HG03571 (cell line): ENCODE results near the gene ADAP2.
"Not testable (repeated sequence)": the region's sequence is repeated elsewhere in the genome, so short reads cannot be mapped to it uniquely, and the experiment has no call there.

Experiments used
- ATAC-seq: cut with Tn5 transposase; IDR thresholded peaks from one replicate; pipeline ENCODE4 v1.9.1; 2021; ENCODE audit not compliant: unreplicated experiment

Gene ADAP2, protein sequence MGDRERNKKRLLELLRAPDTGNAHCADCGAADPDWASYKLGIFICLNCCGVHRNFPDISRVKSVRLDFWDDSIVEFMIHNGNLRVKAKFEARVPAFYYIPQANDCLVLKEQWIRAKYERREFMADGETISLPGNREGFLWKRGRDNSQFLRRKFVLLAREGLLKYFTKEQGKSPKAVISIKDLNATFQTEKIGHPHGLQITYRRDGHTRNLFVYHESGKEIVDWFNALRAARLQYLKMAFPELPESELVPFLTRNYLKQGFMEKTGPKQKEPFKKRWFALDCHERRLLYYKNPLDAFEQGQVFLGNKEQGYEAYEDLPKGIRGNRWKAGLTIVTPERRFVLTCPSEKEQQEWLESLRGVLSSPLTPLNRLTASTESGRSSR

DNA sequence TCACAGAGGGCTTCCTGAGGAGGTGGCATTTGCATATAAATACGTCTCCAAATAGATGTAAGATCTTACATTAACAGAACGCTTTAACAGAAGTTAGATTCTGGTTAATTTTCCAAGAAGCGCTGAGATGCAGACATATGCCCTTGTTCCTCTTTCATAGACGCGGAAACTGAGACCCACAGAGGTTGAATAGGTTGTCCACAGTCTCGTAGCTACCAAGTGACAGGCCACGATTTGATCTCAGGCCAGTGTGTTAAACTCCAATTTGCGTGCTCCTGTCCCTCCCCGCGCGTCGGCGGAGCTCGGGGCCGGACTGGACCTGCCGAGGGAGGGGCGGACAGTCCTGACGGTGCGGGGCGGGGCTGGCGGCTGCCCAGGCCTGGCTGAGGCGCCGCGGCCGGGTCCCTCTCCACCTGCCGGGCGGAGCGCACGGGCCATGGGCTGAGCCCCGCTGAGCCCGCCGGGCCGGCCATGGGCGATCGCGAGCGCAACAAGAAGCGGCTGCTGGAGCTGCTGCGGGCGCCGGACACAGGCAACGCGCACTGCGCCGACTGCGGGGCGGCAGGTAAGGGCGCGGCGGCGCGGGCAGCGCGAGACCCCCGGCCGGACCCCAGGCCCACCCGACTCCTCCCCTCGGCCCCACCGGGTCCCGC is at the start of gene ADAP2:
Gene ADAP2, plus strand, starts transcription at position 402 of the 653 bp plus-strand sequence. Its CDS starts 70 bp downstream, at position 472.
- no peak for ATAC-seq

DNA sequence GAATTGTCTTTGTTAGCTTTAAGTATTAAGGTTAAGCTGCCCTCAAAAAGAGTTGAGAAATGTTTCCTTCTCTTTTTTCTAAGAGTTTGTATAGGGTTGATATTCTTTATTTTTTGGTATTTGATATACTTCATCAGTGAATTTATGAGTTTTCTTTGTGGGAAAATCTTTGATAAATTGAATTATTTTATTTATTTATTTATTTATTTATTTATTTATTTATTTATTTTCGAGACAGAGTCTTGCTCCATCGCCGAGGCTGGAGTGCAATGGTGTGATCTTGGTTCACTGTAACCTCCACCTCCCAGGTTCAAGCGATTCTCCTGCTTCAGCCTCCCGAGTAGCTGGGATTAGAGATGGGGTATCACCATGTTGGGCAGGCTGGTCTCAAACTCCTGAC is 35.6 kb upstream of the ADAP2 start:
- no peak for ATAC-seq

- ATAC-seq = no peak
These were observed 27.5 kb upstream of the ADAP2 start for GRCh38 chr17:30894236-30894635.

DNA sequence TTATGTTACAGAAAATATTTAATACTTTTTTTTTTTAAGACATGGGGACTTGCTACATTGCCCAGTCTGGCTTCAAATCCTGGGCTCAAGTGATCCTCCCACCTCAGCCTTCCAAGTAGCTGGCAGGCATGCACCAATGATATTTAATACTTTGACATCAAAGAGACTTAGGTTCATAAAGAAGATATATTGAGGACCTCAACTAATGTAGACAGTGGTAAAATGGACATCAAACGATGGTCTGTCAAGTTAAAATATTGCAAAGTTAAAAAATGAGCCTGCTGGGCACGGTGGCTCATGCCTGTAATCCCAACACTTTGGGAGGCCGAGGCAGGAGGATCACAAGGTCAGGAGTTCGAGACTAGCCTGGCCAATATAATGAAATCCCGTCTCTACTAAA is 24.4 kb upstream of the ADAP2 start:
- ATAC-seq = no peak

GRCh38 chr17:30905742-30906100 is 16.0 kb upstream of the ADAP2 start:
- no peak for ATAC-seq

DNA sequence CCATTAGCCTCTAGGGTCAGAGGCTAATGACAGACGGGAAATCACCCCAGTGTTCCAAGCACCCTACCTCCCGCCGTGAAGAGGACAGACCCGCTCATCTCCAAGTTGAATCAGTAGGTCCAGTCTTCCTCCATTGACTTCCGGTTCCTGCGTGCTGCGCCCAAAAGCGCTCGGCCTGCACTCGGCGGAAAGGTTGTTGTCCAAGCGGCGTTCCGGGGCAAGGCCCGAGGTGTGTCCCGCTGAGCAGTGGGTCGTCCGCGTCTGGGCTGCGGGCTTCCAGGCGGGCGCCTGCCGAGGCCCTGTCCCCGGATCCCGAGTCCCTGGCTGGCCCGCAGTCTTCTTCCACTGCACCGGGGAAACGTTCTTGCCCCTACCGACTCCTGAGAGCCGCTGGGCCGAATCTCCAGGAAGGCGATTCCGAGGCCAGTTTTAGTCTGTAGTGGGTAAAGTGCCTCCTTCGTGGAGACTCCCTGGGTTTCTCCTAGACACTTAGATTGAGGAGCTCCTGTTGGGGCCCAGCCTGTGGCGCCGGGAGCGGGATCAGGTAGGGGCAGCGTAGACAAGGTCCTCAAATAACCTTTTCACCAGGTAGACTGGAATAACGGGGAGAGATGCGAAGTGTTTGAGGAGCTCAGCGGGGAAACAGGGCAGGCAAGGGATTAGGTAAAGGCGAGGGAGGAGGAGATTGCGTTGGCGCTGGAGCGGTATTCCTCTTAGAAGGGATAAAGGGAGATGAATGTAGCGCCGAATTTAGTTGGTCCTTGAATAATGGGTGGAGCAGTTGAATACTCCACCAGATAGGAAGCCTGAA is 15.4 kb upstream of the ADAP2 start, which contains the start of gene TEFM:
Gene TEFM, minus strand, starts transcription at position 138 of the 811 bp plus-strand sequence. Its CDS starts 40 bp downstream, at position 98.
- peak; percentile 78 for ATAC-seq

GRCh38 chr17:30908717-30909420 is 12.9 kb upstream of the ADAP2 start:
- ATAC-seq = no peak

DNA sequence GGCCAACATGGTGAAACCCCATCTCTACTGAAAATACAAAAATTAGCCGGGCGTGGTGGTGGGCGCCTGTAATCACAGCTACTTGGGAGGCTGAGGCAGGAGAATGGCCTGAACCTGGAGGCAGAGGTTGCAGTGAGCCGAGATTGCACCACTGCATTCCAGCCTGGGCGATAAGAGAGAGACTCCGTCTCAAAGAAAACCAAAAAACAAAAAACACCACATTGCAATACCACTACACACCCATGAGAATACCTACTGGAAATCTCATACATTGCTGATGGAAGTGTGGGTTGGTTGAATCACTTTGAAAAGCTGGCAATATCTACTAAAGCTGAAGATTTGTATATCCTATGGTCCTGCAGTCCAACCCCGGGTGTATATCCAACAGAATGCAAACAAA is 11.6 kb upstream of the ADAP2 start:
- not testable (repeated sequence) for ATAC-seq

GRCh38 chr17:30913955-30914354 is 7.8 kb upstream of the ADAP2 start:
- no peak for ATAC-seq

DNA sequence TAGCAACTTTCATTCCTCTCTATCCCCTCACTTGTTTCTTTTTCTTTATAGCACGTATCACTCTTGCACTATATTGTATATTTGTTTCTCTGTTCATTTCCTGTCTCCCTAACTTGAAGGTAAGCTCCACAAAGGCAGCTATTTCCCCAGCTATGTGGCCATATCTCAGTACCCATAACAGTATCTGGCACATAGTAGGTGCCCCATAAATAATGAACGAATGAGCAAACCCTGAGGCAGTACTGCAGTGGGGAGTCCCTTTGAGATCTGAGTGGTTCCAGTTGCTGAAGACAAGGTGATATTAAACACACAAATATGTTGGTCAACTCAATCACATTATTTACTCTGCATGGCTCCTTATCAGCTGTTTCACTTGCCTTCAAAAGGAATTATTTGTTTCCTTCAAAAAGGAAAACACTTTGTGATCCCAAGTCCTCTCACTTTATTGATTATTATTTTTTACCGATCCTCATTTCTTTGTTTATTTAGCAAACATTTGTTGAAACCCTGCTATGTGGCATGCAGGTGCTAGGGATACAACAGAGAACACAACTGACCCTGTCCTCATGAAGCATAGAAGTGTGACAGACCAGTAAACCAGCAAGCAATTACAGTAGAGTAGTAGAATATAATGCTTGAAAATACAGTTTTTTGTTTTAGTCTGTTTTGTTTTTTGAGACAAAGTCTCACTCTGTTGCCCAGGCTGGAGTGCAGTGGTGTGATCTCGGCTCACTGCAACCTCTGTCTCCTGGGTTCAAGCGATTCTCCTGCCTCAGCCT is 5.7 kb upstream of the ADAP2 start:
- ATAC-seq = no peak

- ATAC-seq = no peak
These were observed 4.7 kb upstream of the ADAP2 start for GRCh38 chr17:30917050-30917449.

DNA sequence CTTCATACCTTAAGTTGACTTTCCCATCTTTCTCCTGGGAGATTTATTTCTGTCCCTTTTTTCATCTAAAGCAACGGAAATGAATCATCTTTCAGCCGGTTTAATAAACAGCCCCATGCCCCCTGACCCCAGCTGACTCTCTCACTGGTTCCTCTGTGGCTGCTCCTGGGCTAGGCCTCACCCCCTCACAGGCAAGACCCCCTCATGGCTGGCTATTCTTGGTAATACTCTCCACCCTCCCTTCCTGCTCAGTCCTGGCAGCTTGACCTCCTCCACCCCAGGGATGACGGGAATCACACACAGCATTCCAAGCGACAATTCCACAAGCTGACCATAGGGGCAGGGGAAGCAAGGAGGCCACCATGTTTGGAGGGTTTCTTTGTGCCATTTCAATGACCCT is 1.5 kb upstream of the ADAP2 start:
- no peak for ATAC-seq

- no peak for ATAC-seq
These were observed 832 bp upstream of the ADAP2 start for GRCh38 chr17:30920683-30921543.

DNA sequence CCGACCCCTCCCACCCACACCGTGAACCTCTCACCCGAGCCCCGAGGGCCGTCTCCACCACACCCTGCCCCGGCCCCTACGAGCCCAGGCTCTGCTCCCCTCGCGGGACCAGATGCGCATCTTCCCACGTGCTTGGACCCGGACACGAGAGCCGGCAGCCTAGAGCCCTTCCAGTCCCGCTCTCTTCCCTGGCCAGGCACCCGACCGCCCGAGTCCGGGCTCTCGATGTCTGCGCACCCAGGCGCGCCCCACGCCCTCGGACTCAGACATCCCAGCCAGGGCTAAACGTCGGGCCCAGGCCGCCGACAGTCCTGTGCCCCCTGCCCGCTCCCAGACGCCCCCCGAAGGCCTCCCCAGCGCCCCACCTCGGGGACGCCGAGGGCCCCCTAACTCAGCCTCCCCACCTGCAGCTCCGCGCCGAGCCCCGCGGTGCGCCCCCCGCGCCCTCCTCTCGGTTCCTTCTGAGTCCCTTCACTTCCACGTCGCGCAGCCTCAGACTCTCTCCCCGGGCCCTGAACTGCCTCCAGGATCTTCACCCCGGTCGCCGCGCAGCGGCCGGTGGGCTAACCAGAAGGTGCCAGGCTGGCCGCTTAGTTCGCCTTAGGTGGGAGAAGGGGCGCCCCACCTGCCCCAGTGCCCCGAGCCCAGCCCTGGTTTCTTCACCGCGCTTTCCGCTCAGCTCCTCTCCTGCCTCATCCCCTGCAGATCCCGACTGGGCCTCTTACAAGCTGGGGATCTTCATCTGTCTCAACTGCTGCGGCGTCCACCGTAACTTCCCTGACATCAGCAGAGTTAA is 688 bp downstream of the ADAP2 start:
- no peak for ATAC-seq

- no peak for ATAC-seq
These were observed 2.6 kb downstream of the ADAP2 start for GRCh38 chr17:30924341-30924740.

GRCh38 chr17:30926516-30926915 is 4.8 kb downstream of the ADAP2 start:
- ATAC-seq = no peak

- ATAC-seq = no peak
These were observed 6.0 kb downstream of the ADAP2 start for GRCh38 chr17:30927756-30928155.

DNA sequence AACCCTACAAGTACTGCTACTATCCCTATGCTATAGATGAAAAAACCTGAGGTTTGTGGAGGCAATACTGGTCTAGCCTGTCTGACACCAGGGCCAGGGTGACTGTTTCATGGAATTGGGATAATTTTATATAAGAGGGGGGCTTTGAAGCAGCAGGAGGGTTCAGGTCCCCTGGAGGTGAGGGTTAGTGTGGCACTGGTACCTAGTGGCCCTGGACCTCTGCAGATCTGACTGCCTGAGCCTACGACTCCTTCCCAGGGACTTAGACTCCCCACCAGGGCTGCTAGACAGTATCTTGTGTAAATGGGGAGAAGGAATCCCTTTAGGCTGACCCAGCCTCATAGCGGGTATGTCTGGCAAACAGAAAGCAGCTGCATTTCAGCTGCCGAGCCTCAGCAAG is 6.8 kb downstream of the ADAP2 start:
- ATAC-seq = no peak
